ENCODE data around the gene FBXO17. TPM values are rescaled to one million over a fixed set of nuclear protein-coding genes. Genes with fewer than 3 reads are reported as not detected.
A peak's percentile ranks its signal among the peaks of the same experiment; 100 is the strongest.
"Not testable (repeated sequence)": the region's sequence is repeated elsewhere in the genome, so short reads cannot be mapped to it uniquely, and the experiment has no call there.

Gene FBXO17
- total RNA-seq, 2 experiments from 2014 or later, result not detected

GRCh38 chr19:38952395-38953165 is 23.0 kb downstream of the FBXO17 start:
- peak; percentile 45 for DNase-seq
- Mint-ChIP-seq H3K9me3 (no peaks in the 10 kb centered on the region), H3K4me1 (ENCODE audit: low read depth) (peaks cover 17% of the 10 kb centered on the region), H3K36me3 (no peaks in the 10 kb centered on the region), H3K27ac (no peak overlapping the region), H3K27me3 (peaks cover 17% of the 10 kb centered on the region), H3K4me3 (no peak overlapping the region)
- POLR2A ChIA-PET, result no interaction called here
- CTCF ChIA-PET, result interaction anchor here (0.6 to 2.7 kb wide), 8 partner anchors 10 to 550 kb away, joined by 3 to 8 read pairs (median 4); partner anchors contain the start of genes FAM98C, MRPS12 and SARS2
- intact Hi-C loops (cut with micrococcal nuclease), result no loop called here

DNA sequence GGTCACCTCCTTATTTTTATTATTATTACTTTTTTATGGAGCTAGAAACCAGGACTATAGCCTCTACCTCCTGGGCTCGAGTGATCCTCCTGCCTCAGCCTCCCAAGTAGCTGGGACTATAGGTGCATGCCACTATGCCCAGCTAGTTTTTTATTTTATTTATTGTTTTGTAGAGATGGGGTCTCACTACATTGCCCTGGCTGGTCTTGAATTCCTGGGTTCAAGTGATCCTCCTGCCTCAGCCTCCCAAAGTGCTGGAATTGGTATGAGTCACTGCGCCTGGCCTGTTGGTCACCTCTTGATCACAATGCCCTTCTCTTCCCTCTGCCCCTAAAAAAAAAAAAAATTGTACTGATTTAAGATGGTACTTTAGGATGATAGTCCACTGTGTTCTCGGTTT is 24.4 kb downstream of the FBXO17 start:
- no peaks in the 10 kb centered on the region for H3K36me3 Mint-ChIP-seq
- no peak overlapping the region for H3K4me3 Mint-ChIP-seq
- no peaks in the 10 kb centered on the region for H3K9me3 Mint-ChIP-seq
- H3K27me3 Mint-ChIP-seq, result peaks cover 17% of the 10 kb centered on the region
- ChIA-PET CTCF (interaction anchor here (1.0 kb wide), 2 partner anchors 9 to 228 kb away, joined by 3 read pairs; no protein-coding TSS in a partner anchor), POLR2A (no interaction called here)
- intact Hi-C loops (cut with micrococcal nuclease), result no loop called here
- H3K27ac Mint-ChIP-seq, result no peak overlapping the region
- peaks cover 17% of the 10 kb centered on the region for H3K4me1 Mint-ChIP-seq (ENCODE audit: low read depth)
- no peak for DNase-seq

- H3K4me3 Mint-ChIP-seq, result peak overlapping the region; percentile 58
- intact Hi-C loops (cut with micrococcal nuclease), result no loop called here
- no peaks in the 10 kb centered on the region for H3K9me3 Mint-ChIP-seq
- H3K27ac Mint-ChIP-seq, result no peak overlapping the region
- H3K36me3 Mint-ChIP-seq, result no peaks in the 10 kb centered on the region
- DNase-seq, result peak; percentile 92
- CTCF ChIA-PET, result interaction anchor here (0.5 to 1.3 kb wide), 2 partner anchors 20 to 315 kb away, joined by 3 to 7 read pairs; partner anchors contain the start of genes MRPS12 and SARS2
- peaks cover 17% of the 10 kb centered on the region for H3K27me3 Mint-ChIP-seq
- H3K4me1 Mint-ChIP-seq (ENCODE audit: low read depth), result peaks cover 17% of the 10 kb centered on the region
- POLR2A ChIA-PET, result no interaction called here
These were observed 25.8 kb downstream of the FBXO17 start for GRCh38 chr19:38949580-38950367.

DNA sequence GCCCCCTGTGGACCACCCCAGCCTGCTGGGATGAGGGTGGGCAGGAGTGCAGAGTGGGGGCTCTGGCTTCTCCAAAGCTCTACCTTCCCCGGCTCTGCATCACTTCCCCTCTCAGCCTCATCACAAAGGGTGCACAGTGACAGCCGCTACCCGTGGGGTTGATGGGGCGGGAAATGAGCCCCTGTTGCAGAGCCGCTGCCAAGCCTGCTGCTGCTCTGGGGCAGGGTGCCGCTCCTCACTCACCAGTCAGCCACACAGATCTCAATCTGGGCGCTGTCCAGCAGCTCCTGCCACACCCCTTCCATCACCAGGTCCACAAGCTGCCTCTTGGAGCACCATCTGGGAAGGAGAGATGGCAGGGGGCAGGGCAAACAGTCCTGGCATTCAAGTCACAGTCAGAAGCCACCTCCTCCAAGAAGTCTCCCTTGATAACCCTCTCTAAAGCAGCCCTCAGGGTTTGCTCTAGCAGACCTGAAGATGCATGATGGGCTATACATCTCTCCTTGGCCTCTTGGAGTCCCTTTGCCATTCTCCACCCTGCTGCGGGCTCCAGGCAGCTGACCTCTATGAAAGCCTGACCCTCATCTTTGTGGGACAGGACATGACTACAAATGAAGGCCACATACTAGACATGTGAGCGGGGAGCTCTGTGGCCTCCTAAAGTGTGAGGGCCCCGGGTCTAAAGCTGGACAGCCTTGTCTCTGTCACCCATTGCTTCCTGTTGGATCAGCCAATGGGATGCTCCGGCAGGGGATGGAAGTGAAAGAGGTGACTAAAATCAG is 29.1 kb downstream of the FBXO17 start:
- Mint-ChIP-seq H3K9me3 (no peaks in the 10 kb centered on the region), H3K4me3 (no peak overlapping the region), H3K27ac (no peak overlapping the region), H3K4me1 (ENCODE audit: low read depth) (peaks cover 11% of the 10 kb centered on the region), H3K36me3 (no peaks in the 10 kb centered on the region), H3K27me3 (peaks cover 4% of the 10 kb centered on the region)
- ChIA-PET POLR2A (interaction anchor here (1.6 kb wide), 1 partner anchor 11 kb away, joined by 3 read pairs; no protein-coding TSS in a partner anchor), CTCF (interaction anchor here (0.7 to 1.5 kb wide), 3 partner anchors 9 to 16 kb away, joined by 4 to 6 read pairs (median 4); partner anchors contain the start of genes MRPS12 and SARS2)
- no peak for DNase-seq
- intact Hi-C loops (cut with micrococcal nuclease), result no loop called here

GRCh38 chr19:38945562-38946228 is 29.8 kb downstream of the FBXO17 start:
- Mint-ChIP-seq H3K27me3 (peaks cover 2% of the 10 kb centered on the region), H3K9me3 (no peaks in the 10 kb centered on the region), H3K4me1 (ENCODE audit: low read depth) (peaks cover 13% of the 10 kb centered on the region), H3K36me3 (no peaks in the 10 kb centered on the region), H3K4me3 (no peak overlapping the region), H3K27ac (no peak overlapping the region)
- POLR2A ChIA-PET, result interaction anchor here (1.6 kb wide), 1 partner anchor 10 kb away, joined by 3 read pairs; no protein-coding TSS in a partner anchor
- no peak for DNase-seq
- CTCF ChIA-PET, result interaction anchor here (1.5 kb wide), 1 partner anchor 15 kb away, joined by 6 read pairs; the partner anchor contains the start of genes MRPS12 and SARS2
- intact Hi-C loops (cut with micrococcal nuclease), result no loop called here

GRCh38 chr19:38944981-38945506 is 30.5 kb downstream of the FBXO17 start:
- no peak for DNase-seq
- no peak overlapping the region for H3K4me3 Mint-ChIP-seq
- H3K4me1 Mint-ChIP-seq (ENCODE audit: low read depth), result peaks cover 10% of the 10 kb centered on the region
- H3K27me3 Mint-ChIP-seq, result no peaks in the 10 kb centered on the region
- ChIA-PET POLR2A (no interaction called here), CTCF (interaction anchor here (1.2 kb wide), 1 partner anchor 15 kb away, joined by 6 read pairs; the partner anchor contains the start of genes MRPS12 and SARS2)
- no peaks in the 10 kb centered on the region for H3K36me3 Mint-ChIP-seq
- intact Hi-C loops (cut with micrococcal nuclease), result no loop called here
- H3K9me3 Mint-ChIP-seq, result no peaks in the 10 kb centered on the region
- no peak overlapping the region for H3K27ac Mint-ChIP-seq

DNA sequence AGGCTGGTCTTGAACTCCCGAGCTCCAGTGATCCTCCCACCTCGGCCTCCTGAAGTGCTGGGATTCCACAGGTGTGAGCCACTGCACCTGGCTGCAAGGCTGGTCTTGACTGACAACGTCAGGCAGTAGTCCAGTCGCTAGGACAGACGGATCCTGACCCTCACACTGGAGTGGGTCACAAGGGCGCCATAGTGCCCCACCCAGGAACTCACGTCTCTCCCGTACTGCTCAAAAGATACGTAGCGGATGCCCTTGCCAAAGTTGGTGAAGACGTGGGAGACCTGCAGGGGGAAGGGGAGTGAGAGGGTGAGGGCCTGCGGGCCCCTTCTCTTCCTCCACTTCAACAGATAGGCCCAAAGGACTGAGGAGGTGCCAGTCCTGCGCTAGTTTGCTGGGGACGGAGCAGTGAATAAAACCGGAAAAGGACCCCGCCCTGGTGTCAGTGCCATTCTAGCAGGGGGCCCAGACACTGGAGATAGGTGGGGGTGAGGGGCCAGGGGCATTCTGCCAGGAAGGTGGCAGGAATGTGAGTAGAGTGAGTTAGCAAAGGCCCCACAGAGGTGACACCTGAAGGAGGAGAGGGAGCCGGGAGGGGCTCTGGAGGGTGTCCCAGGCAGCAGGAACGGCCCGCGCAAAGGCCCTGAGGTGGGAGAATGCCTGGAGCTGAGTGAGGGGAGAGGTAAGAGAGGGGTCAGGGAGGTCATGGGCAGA is 32.9 kb downstream of the FBXO17 start:
- DNase-seq, result no peak
- Mint-ChIP-seq H3K27ac (no peak overlapping the region), H3K36me3 (no peaks in the 10 kb centered on the region), H3K9me3 (no peaks in the 10 kb centered on the region), H3K27me3 (no peaks in the 10 kb centered on the region), H3K4me1 (ENCODE audit: low read depth) (peaks cover 2% of the 10 kb centered on the region), H3K4me3 (no peak overlapping the region)
- intact Hi-C loops (cut with micrococcal nuclease), result no loop called here
- POLR2A ChIA-PET, result no interaction called here
- CTCF ChIA-PET, result interaction anchor here (0.6 kb wide), 1 partner anchor 112 kb away, joined by 3 read pairs; no protein-coding TSS in a partner anchor

- Mint-ChIP-seq H3K4me3 (no peak overlapping the region), H3K4me1 (ENCODE audit: low read depth) (peaks cover 2% of the 10 kb centered on the region), H3K27me3 (no peaks in the 10 kb centered on the region), H3K27ac (no peak overlapping the region), H3K9me3 (no peaks in the 10 kb centered on the region), H3K36me3 (no peaks in the 10 kb centered on the region)
- intact Hi-C loops (cut with micrococcal nuclease), result no loop called here
- POLR2A ChIA-PET, result no interaction called here
- DNase-seq, result no peak
- CTCF ChIA-PET, result no interaction called here
These were observed 33.6 kb downstream of the FBXO17 start for GRCh38 chr19:38941979-38942378.

- H3K36me3 Mint-ChIP-seq; H3K27ac Mint-ChIP-seq; DNase-seq; POLR2A ChIA-PET; H3K9me3 Mint-ChIP-seq; intact Hi-C loops (cut with micrococcal nuclease); H3K4me1 Mint-ChIP-seq (ENCODE audit: low read depth); H3K27me3 Mint-ChIP-seq; H3K4me3 Mint-ChIP-seq: not testable (repeated sequence)
- CTCF ChIA-PET, result interaction anchor here (1.1 to 1.7 kb wide), 2 partner anchors 11 to 12 kb away, joined by 3 to 10 read pairs; partner anchors contain the start of genes MRPS12 and SARS2
These were observed 34.1 kb downstream of the FBXO17 start for GRCh38 chr19:38941466-38941865.

DNA sequence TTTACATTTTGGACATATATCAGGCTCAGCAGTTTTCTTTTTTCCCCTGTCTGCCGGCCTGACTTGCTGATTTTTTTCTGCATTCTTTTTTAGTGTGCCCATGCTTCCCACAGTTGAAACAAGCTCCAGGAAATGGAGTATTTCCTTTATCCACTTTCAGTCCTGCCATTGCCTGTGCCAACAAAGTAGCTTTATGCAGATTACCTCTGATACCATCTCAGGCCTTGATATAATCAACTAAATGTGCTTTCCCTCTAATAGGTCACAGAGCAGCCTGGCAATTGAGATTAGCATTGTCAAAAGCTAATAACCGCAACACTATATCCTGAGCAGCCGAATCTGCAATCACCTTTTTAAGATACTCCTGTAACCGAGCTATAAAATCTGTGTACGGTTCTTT is 35.6 kb downstream of the FBXO17 start:
- H3K27me3 Mint-ChIP-seq, result no peaks in the 10 kb centered on the region
- CTCF ChIA-PET, result interaction anchor here (1.7 kb wide), 1 partner anchor 9 kb away, joined by 10 read pairs; the partner anchor contains the start of genes MRPS12 and SARS2
- H3K4me1 Mint-ChIP-seq (ENCODE audit: low read depth), result peaks cover 2% of the 10 kb centered on the region
- no peak overlapping the region for H3K4me3 Mint-ChIP-seq
- no peak overlapping the region for H3K27ac Mint-ChIP-seq
- no peak for DNase-seq
- intact Hi-C loops (cut with micrococcal nuclease), result loop anchor here (10.0 kb wide), 1 partner anchor 325 kb away; the partner anchor contains the start of genes EIF3K and MAP4K1
- H3K9me3 Mint-ChIP-seq, result peaks cover 2% of the 10 kb centered on the region
- H3K36me3 Mint-ChIP-seq, result peaks cover 4% of the 10 kb centered on the region
- POLR2A ChIA-PET, result no interaction called here
